Umbilical cord (tissue), 2 donors: Measurements from ENCODE around the gene LTBP2. TPM values are rescaled to one million over a fixed set of nuclear protein-coding genes. Genes with fewer than 3 reads are reported as not detected.

Experiments
- DNase-seq: peaks from one replicate; pipeline ENCODE4 v3.0.0-alpha.2; 2015; ENCODE audit warnings: low spot score
- total RNA-seq: library from RNA; depleted of rRNA; stranded (reverse); fragments of >200 nt; gene quantifications from one replicate; pipeline ENCODE4 v1.2.3, GENCODE V29; 2014; ENCODE audit warnings: low replicate concordance; ENCODE audit not compliant: insufficient read depth

Gene LTBP2
- total RNA-seq, 1 donor from 2014 or later, result 103 TPM

- DNase-seq, result peak; percentile 20
Observed at GRCh38 chr14:74488786-74489397, 123.1 kb downstream of the LTBP2 start.

DNA sequence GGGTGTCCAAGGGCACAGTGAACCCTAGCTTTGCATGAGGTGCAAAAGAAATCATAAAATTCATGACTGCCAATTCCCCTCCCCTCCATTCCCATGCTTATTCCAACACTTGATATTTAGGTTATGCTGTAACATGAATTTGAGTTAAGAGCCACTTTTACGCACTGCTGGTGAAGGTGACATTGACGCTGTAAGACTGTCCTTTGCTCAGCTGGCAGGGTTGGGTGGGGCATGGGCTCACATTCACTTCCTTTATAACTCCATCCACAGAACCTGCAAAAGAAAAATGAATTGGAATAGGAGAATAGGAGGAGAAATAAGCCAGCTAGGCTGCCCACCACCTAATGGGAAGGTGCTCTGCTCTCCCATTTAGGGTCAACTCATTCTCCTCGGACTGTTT, 125.9 kb downstream of the LTBP2 start:
- DNase-seq, result no peak

- no peak for DNase-seq
Observed at GRCh38 chr14:74483321-74483720, 128.7 kb downstream of the LTBP2 start.

- no peak for DNase-seq
Observed at GRCh38 chr14:74482571-74482970, 129.5 kb downstream of the LTBP2 start.

DNA sequence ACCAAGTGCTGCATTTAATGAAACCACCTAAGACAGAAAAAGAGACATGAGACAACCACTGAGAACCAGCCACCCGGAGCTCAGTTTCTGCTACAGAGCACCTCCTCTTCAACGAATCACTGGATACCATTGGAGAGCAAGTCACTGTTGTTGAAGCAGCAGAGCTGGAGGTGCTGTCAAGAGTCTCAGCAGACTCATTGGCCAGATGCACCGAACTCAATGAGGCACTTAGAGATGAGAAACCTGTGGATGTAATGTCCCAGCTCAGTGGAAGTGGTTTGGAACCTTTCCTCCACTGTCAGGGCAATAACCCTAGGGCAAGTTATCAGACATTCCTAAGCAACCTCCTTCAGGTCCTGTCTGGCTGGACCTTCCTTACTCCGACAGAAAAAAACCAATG, 132.0 kb downstream of the LTBP2 start:
- DNase-seq, result no peak

GRCh38 chr14:74478996-74479635, 132.9 kb downstream of the LTBP2 start:
- peak; percentile 14 for DNase-seq

- DNase-seq, result no peak
Observed at GRCh38 chr14:74476607-74477006, 135.4 kb downstream of the LTBP2 start.

DNA sequence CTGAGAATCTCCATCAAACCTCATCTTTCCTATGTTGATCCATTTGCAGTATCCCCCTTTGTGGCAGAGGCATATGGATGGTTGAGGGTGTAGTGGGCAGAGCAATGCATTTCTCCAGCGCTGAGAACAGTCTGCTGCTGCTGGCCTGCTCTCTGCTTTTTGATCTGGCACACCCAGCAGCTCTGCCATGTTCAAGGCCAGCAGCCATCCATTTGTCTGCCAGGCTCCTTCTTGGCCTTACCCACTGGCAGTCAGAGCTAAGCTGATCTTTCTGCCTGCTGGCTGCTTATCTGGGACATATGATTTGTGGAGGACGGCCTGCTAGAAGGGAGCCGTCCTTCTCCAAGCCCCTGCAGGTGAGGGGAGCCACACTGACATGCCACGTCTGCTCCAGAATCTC, 135.9 kb downstream of the LTBP2 start:
- DNase-seq, result no peak

DNA sequence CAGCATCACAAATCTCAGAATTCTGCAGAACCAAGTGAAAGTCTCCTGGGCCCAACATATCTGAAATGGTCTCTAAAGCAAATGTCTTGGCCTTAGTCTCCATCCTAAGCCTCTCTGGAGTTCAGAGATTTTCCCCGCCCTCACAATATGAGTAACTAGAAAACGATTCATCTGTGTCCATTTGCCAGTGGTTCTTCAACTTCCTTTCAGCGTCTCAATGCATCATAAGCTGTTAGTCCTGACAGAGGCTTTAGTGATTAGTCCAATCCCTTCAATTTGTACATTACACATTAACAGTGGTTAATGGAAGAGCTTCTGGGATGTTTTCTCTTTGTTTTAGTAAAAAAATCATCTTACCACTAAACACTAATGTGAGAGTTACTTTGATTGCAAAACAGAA, 136.4 kb downstream of the LTBP2 start:
- peak; percentile 12 for DNase-seq

DNA sequence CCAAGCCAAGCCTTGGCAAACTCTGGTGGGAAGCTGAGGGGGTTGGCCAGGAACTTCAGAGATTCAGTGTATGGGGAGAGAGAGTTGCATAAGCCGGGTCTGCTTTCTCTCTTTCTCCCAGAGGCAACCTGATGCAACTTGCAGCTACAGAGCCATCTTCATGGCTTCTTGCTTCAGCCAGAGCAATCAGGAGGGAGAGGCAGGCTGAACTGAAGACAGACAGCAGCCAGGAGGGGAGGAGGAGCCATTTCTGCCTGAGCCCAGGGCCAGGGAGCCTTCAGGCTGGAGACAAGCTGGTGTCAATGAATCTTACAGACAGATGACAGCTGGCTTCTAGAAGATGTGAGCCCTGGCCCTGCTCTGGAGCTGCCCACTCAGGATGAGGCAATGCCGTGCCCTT, 137.7 kb downstream of the LTBP2 start:
- DNase-seq, result no peak

DNA sequence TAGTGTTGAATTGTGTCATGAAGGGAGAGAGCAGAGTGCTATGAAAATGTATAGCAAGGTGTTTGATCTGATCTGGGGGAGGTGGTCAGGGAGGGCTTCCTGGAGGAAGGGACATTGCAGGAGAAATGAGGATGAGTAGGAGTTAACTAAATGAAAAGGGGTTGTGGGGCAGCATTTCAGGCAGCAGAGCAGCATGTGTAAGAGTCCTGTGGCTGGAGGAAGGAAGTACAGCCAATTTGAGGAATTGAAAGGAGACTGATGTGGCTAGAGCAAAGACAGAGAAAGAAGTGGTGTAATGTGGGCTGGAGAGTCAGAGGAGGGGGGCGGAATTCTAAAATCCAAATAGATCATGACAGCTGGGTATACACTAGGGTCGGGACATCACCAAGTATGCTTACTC, 139.4 kb downstream of the LTBP2 start:
- DNase-seq, result no peak

DNA sequence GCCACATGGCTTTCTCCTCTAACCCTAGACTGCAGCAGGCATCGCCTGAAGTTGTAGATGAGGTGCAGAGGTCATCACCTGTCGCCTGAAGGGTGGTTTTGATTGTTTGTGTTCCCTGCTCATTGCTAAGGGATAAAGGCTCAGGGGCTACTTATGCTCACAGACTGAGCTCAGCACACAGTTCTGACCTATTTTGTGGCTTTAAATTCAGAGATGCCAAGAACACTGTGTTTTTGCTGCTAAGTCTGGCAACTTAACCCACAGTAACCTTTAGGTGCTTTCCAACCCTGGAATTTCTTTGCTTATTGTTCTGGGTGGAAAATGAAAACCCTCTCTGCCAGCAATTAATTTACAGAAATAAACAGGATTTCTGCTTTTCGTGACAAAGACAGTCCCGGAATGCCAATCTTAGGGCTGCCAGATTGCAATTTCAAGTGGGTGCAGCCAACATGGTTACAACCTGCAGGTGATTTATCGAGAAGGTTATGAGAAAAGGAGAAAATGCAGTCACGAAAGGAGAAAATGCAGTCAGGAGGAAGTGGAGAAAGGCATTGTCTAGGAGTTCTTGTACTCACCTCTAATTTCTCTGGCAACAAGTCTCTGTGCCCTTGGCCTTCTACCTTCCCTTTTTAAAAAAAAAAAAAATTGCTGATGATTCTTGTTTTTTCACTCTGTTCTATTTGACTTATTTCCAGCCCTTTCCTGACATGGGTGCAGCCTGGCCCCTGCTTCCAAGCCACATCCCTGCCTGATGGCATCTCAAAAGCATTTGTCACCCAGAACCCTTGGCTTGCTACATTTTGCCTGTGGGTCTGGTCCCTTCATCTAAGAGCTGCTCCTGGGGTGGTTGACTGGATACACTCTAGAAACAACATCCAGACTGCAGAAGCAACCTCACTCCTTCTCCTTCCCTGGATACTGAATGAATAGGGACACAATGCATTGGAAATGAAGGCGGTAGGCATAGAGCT, 142.2 kb downstream of the LTBP2 start:
- DNase-seq, result no peak

DNA sequence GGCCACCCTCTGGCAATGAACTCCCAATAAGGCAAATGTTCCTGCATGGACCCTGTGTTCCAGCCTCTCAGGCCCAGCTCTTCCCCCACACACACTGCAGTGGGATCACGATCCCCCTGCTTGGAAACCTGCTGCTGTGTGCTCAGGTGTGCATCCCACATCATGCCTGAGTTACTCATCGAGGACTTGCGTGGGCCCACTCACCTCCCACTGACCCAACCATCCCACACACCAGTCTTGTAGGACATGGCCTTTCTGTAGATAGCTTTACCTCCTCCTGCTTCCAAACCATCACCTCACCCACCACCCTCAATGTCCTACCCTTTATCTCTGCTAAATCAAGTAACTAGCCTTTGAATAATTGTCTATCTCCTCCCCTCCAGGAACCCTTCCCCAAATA, 143.5 kb downstream of the LTBP2 start:
- DNase-seq, result no peak

DNA sequence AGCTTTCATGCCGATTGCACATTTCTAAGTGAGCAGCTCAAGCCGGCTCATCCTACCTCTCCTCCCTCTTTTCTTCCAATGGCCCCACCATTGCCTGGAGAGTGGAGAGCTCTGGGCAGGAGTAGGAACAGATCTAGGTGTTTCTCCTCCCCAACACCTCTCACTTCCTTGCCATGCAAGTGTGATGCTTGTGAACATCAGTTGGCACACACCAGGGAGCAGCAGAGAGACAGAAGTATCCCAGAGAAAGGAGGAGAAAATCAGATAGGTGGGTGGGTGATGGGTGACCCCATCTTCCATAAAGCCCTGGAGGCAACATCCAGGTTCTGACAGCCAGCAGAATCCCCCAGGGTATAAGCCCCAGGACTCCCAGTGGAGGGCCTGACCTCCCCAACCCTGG, 146.7 kb downstream of the LTBP2 start:
- no peak for DNase-seq

DNA sequence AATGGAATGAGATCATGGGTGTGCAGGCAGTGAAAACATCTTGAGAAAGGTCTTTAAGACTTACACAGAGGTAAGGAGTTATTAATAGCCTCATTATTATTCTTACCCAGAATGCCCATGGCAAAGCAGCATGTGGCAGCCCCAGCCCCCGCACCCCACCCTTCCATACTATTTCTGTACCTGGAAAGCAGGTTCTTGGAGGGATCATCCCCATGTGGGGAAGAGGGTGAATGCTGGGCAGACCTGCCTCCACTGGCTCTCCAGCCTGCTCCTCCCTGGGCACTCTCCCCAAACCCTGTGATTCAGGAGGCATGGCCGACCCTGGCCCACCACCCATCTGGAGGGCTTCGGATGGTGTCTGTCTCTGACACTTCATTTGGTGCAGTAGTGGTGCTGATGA, 147.3 kb downstream of the LTBP2 start:
- no peak for DNase-seq

GRCh38 chr14:74463697-74464096, 148.3 kb downstream of the LTBP2 start:
- no peak for DNase-seq

DNA sequence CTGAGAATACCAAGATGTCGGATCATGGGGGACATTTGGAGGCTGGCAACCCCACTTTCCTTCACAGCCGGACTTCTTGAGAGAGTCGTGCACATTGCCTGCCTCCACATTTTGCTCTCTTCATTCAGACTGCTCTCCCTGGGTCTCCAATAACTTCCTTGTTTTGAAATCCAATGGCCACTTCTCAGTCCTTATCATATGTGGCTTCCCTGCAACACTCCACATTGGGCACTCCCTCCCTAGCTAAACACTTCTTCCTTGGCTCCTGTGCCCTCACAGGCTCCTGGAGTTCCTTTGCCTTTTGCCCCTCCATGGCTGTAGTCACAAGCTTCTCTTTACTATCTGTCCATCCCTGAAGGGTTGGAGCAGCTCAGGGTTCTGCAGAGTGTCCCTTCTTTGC, 149.0 kb downstream of the LTBP2 start:
- DNase-seq, result no peak

GRCh38 chr14:74459976-74460375, 152.1 kb downstream of the LTBP2 start:
- no peak for DNase-seq

GRCh38 chr14:74459289-74459946, 152.6 kb downstream of the LTBP2 start:
- DNase-seq, result peak; percentile 10

DNA sequence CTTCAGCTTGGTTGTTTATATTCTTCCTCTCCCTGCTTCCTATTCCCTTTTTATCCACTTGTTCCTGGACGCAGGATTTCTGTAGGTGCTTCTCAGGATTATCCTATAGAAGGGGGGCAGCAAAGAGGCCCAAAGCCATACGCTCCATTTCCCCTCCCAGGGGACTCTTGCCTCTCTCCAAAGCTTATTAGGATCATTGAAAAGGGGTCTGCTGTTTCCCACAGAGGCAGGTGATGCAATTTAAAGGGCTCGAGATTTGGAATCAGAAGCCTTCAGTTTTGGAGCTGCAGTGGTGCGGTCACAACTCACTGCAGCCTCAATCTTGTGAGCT, 154.5 kb downstream of the LTBP2 start:
- no peak for DNase-seq

- no peak for DNase-seq
Observed at GRCh38 chr14:74456684-74457564, 155.1 kb downstream of the LTBP2 start.
